HEK293 (cell line): ENCODE measurements around the gene MMAB.

Experiments used
- KLF10 ChIP-seq: fragments of 450-650 bp; IDR thresholded peaks from 2 replicates; pipeline ENCODE4 v1.5.1; 2018; ENCODE audit warnings: missing biosample characterization, mild to moderate bottlenecking, missing genetic modification characterization
- ZBTB21 ChIP-seq: fragments of 450-650 bp; formaldehyde crosslinking; IDR thresholded peaks from 2 replicates; pipeline ENCODE4 v1.5.1; 2017; ENCODE audit warnings: missing biosample characterization, missing genetic modification characterization
- ZNF157 ChIP-seq: fragments of 450-650 bp; formaldehyde crosslinking; IDR thresholded peaks from 2 replicates; pipeline ENCODE4 v1.5.1; 2016; ENCODE audit warnings: missing biosample characterization, missing genetic modification characterization
- ZNF416 ChIP-seq: fragments of 450-650 bp; formaldehyde crosslinking; IDR thresholded peaks from 2 replicates; pipeline ENCODE4 v1.5.1; 2016; ENCODE audit warnings: missing biosample characterization, missing genetic modification characterization
- ZNF623 ChIP-seq: fragments of 450-650 bp; formaldehyde crosslinking; IDR thresholded peaks from 2 replicates; pipeline ENCODE4 v1.5.1; 2016; ENCODE audit warnings: missing biosample characterization, missing genetic modification characterization
- TF ChIP-seq, protein P1 (sequence below): fragments of 450-650 bp; formaldehyde crosslinking; IDR thresholded peaks from 2 replicates; pipeline ENCODE4 v1.5.1; 2016; ENCODE audit warnings: missing biosample characterization, missing genetic modification characterization

- no peak for TF ChIP-seq ZBTB21 (tag by site-specific recombination)
- TF ChIP-seq, protein P1, sequence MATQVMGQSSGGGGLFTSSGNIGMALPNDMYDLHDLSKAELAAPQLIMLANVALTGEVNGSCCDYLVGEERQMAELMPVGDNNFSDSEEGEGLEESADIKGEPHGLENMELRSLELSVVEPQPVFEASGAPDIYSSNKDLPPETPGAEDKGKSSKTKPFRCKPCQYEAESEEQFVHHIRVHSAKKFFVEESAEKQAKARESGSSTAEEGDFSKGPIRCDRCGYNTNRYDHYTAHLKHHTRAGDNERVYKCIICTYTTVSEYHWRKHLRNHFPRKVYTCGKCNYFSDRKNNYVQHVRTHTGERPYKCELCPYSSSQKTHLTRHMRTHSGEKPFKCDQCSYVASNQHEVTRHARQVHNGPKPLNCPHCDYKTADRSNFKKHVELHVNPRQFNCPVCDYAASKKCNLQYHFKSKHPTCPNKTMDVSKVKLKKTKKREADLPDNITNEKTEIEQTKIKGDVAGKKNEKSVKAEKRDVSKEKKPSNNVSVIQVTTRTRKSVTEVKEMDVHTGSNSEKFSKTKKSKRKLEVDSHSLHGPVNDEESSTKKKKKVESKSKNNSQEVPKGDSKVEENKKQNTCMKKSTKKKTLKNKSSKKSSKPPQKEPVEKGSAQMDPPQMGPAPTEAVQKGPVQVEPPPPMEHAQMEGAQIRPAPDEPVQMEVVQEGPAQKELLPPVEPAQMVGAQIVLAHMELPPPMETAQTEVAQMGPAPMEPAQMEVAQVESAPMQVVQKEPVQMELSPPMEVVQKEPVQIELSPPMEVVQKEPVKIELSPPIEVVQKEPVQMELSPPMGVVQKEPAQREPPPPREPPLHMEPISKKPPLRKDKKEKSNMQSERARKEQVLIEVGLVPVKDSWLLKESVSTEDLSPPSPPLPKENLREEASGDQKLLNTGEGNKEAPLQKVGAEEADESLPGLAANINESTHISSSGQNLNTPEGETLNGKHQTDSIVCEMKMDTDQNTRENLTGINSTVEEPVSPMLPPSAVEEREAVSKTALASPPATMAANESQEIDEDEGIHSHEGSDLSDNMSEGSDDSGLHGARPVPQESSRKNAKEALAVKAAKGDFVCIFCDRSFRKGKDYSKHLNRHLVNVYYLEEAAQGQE (tag by site-specific recombination) = no peak
- no peak for TF ChIP-seq ZNF157
- TF ChIP-seq ZNF623 (tag by site-specific recombination) = no peak
- TF ChIP-seq ZNF416 (tag by site-specific recombination) = no peak
- no peak for TF ChIP-seq KLF10 (tag by site-specific recombination)
These were observed 9.7 kb downstream of the MMAB start for GRCh38 chr12:109563291-109564284.
